Chondrocyte (in vitro differentiated cells): ENCODE data around the gene C1orf210. TPM values are rescaled to one million over a fixed set of nuclear protein-coding genes. Genes with fewer than 3 reads are reported as not detected.

Experiments
- DNase-seq: peaks from one replicate; pipeline ENCODE4 v3.0.0; 2021; ENCODE audit warnings: mixed read lengths, low spot score
- H3K27ac Mint-ChIP-seq: one replicate; pipeline ENCODE4 v1.8.0; 2021; ENCODE audit warnings: mild to moderate bottlenecking, moderate library complexity, mixed read lengths; ENCODE audit not compliant: unreplicated experiment
- H3K27me3 Mint-ChIP-seq: 2 replicates; pipeline ENCODE4 v1.8.0; 2021; ENCODE audit warnings: low read depth, mixed read lengths
- H3K36me3 Mint-ChIP-seq: 2 replicates; pipeline ENCODE4 v1.8.0; 2021; ENCODE audit warnings: low read depth, mixed read lengths
- H3K4me1 Mint-ChIP-seq: 2 replicates; pipeline ENCODE4 v1.8.0; 2021; ENCODE audit warnings: low read depth, mild to moderate bottlenecking, mixed read lengths
- H3K4me3 Mint-ChIP-seq: one replicate; pipeline ENCODE4 v1.8.0; 2021; ENCODE audit warnings: mild to moderate bottlenecking, moderate library complexity, mixed read lengths; ENCODE audit not compliant: unreplicated experiment
- H3K9me3 Mint-ChIP-seq: 2 replicates; pipeline ENCODE4 v1.8.0; 2021; ENCODE audit warnings: low read depth, mixed read lengths
- CTCF ChIP-seq: fragments of 200-600 bp; sonication (generic); IDR thresholded peaks from 2 replicates; pipeline ENCODE4 v1.5.0; 2021; ENCODE audit warnings: antibody characterized with exemption, mild to moderate bottlenecking, moderate library complexity
- total RNA-seq: library from RNA; stranded (reverse); gene quantifications from 3 replicates; pipeline ENCODE4 v1.2.1, GENCODE V29; 2021

The C1orf210 gene
- total RNA-seq, 1 donor from 2014 or later: not detected

GRCh38 chr1:43267818-43268425, 17.5 kb downstream of the C1orf210 start:
- peak; percentile 40 for DNase-seq
- Mint-ChIP-seq H3K36me3 (peaks cover 5% of the 10 kb centered on the region), H3K9me3 (peaks cover 5% of the 10 kb centered on the region), H3K4me3 (no peak overlapping the region), H3K4me1 (peaks cover 17% of the 10 kb centered on the region), H3K27ac (no peak overlapping the region), H3K27me3 (peaks cover 2% of the 10 kb centered on the region)
- no peak for TF ChIP-seq CTCF

GRCh38 chr1:43267291-43267805, 18.0 kb downstream of the C1orf210 start:
- Mint-ChIP-seq H3K9me3 (peaks cover 9% of the 10 kb centered on the region), H3K27ac (no peak overlapping the region), H3K36me3 (peaks cover 6% of the 10 kb centered on the region), H3K4me3 (no peak overlapping the region), H3K4me1 (peaks cover 17% of the 10 kb centered on the region), H3K27me3 (peaks cover 2% of the 10 kb centered on the region)
- DNase-seq: peak; percentile 41
- TF ChIP-seq CTCF: no peak

GRCh38 chr1:43266881-43267280, 18.5 kb downstream of the C1orf210 start:
- Mint-ChIP-seq H3K4me3 (no peak overlapping the region), H3K27ac (no peak overlapping the region), H3K27me3 (peaks cover 2% of the 10 kb centered on the region), H3K36me3 (peaks cover 6% of the 10 kb centered on the region), H3K9me3 (peaks cover 9% of the 10 kb centered on the region), H3K4me1 (peaks cover 17% of the 10 kb centered on the region)
- DNase-seq: no peak
- TF ChIP-seq CTCF: no peak

- no peak for DNase-seq
- peaks cover 13% of the 10 kb centered on the region for H3K9me3 Mint-ChIP-seq
- H3K4me3 Mint-ChIP-seq: no peak overlapping the region
- H3K27ac Mint-ChIP-seq: no peak overlapping the region
- TF ChIP-seq CTCF: no peak
- peaks cover 9% of the 10 kb centered on the region for H3K4me1 Mint-ChIP-seq
- peaks cover 6% of the 10 kb centered on the region for H3K36me3 Mint-ChIP-seq
- no peaks in the 10 kb centered on the region for H3K27me3 Mint-ChIP-seq
Measured at GRCh38 chr1:43265431-43265830, 19.9 kb downstream of the C1orf210 start.

- Mint-ChIP-seq H3K27ac (no peak overlapping the region), H3K27me3 (peaks cover 11% of the 10 kb centered on the region), H3K9me3 (peaks cover 9% of the 10 kb centered on the region), H3K4me1 (no peaks in the 10 kb centered on the region), H3K36me3 (peaks cover 2% of the 10 kb centered on the region), H3K4me3 (no peak overlapping the region)
- DNase-seq: no peak
- TF ChIP-seq CTCF: no peak
Measured at GRCh38 chr1:43258370-43258769, 27.0 kb downstream of the C1orf210 start.
